GM21576 (cell line): Measurements from ENCODE around the gene SPRY4.
"Not testable (repeated sequence)": the region's sequence is repeated elsewhere in the genome, so short reads cannot be mapped to it uniquely, and the experiment has no call there.

ENCODE experiments used
- ATAC-seq: cut with Tn5 transposase; IDR thresholded peaks from one replicate; pipeline ENCODE4 v1.9.1; 2021; ENCODE audit warnings: mild to moderate bottlenecking, moderate library complexity; ENCODE audit not compliant: unreplicated experiment

SPRY4 gene, protein sequence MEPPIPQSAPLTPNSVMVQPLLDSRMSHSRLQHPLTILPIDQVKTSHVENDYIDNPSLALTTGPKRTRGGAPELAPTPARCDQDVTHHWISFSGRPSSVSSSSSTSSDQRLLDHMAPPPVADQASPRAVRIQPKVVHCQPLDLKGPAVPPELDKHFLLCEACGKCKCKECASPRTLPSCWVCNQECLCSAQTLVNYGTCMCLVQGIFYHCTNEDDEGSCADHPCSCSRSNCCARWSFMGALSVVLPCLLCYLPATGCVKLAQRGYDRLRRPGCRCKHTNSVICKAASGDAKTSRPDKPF

DNA sequence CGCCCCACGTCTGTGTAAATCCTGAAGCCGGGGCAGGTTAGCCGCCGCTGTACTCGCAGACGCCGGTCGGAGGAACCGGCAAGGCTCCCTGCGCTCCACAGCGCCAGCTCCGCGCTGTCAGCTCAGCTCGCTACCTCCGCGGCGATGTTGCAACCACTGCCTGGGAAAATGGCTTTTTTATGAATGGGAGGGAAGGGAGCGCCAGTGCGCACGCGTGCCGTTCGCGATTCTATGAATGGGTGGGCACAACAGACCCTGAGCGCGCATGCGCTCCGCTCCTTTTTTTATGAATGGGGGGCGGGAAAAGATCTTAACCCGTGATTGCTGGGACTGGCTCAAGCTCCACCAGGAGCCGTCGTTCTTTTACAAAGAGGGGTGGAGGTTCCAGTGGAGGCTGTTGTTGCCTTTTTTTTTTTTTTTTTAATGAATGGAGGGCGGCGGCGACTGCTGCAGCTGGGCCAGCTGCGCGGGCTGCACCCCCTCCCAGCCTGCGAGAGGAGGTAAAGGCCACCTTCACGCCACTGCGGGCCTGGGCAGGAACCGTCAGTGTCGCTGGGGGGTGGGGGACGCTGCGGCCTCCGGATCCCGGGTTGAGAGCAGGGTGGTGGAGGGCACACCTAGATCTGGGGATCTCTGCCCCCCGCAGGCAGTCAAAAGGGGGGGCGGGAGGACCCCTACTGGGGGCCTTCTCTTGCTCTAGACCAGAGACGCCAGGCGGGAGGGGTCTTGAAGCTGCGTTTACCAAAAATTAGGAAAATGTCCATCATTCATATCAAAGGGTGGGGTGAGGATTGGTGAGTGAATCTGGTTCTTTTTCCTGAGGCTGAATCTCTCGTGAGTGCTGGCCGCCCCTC, at the start of gene SPRY4:
TSS of gene SPRY4 (minus strand) at position 151 of the 854 bp plus-strand sequence. CDS start 9,913 bp downstream, outside the sequence.
- peak; percentile 65 for ATAC-seq

DNA sequence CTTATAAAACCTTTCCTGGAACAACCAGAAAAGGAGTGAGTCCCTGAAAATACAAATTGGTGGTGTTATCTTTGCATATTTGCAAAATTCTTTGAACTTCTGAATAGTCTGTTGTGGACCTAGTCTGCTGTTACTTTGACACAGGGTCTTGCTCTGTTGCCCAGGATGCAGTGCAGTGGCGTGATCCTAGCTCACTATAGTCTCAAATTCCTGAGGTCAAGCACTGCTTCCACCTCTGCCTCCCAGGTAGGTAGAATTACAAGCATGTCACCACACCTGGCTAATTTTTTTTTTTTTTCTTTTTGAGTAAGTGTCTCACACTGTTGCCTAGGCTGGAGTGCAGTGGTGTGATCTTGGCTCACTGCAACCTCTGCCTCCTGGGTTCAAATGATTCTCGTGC, 43.7 kb upstream of the SPRY4 start:
- no peak for ATAC-seq

DNA sequence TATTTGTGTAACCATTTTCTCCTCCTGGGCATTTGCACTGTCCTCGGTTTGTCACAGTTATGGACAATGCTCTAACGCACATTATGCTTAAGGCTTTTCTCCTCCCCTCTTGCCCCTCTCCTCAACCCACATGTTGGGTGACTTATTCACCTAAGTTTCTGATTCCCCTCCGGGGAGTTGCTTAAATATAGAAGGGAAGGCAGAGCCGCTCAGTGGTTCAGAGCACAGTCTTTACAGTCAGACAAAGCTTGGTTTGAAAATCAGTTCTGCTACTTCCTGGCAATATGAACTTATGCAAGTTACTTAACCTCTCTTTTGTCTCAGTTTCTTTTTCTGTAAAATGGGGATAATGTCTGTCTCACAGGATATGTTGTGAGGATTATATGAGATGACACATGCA, 41.2 kb upstream of the SPRY4 start:
- ATAC-seq, result no peak

DNA sequence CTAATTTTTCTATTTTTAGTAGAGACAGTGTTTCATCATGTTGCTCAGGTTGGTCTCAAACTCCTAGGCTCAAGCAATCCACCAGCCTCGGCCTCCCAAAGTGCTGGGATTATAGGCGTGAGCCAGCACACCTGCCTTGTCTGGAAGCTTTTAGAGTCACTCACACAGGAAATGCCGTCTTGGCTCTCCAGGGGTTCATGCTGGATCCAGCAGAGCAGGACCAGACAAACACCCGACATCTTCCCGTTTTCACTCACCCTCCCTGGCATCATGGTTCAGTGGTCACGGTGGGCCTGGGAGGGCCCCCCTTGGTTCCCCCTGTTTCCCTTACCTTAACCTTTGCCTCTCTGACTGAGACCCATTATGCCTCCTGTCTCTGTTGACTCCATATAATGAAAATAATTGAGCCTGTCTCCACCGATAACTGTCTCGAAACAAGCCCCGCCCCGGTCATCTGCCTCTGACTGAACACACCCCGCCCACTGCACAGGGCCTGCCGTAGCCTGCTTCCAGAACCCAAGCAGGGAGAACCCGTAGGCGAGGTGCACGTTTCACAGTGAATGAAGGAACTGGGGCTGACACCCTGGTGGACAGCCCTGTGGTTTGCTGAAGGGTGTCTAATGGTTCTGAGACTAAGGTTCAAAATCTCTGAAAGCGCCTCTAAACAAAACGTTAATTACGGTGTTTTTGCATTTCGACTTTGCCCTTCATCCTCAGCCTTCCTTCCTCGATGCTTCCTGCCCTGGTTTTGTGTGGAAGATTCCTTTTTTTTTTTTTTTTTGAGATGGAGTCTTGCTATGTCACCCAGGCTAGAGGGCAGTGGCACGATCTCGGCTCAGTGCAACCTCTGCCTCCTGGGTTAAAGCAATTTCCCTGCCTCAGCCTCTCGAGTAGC, 39.7 kb upstream of the SPRY4 start:
- peak; percentile 40 for ATAC-seq

DNA sequence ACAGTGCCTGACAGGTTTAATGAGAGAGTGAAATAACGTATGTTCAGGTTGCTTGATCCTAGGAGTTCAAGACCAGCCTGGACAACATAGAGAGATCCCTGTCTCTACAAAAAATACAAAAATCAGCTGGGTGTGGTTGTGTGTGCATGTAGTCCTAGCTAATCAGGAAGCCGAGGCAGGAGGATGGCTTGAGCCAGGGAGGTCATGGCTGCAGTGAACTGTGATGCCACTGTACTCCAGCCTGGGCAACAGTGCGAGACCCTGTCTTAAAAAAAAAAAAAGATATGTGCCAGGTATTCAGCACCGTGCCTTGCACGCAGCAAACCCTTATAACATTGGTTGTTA, 38.8 kb upstream of the SPRY4 start:
- ATAC-seq, result no peak

DNA sequence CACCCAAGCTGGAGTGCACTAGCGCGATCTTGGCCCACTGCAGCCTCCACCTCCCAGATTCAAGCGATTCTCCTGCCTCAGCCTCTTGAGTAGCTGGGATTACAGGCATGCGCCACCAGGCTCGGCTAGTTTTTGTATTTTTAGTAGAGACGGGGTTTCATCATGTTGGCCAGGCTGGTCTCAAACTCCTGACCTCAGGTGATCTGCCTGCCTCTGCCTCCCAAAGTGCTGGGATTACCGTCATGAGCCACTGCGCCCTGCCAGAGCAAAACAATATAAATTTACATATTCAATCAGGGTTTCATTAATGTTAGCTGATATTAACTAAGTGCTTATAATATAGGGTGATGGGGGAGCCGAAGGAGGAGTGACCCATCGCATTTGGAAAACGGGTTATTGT, 37.4 kb upstream of the SPRY4 start:
- not testable (repeated sequence) for ATAC-seq

DNA sequence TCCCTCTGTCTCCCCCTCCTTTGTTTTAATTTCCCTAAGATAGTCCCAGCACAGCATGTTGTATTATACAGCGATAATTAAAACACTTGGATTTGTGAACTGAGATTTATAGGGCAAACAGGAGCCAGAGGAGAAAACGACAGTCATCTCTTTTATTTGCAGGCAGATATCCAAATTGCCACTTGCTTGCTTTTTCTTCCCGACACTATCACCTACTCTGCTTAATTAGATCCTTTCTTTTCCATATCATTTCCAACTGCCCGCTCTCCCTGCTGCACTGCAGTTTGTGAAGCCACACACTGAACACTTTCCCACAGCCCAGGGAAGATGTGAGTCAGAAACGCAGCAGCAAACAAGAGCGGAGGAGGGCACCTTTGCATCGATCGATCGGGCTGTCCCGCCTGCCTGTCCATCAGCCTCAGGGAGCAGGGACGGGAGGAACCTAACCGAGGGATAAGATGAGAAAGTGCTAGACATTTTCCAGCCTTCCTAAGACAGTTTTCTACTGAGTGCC, 35.8 kb upstream of the SPRY4 start:
- ATAC-seq, result no peak

DNA sequence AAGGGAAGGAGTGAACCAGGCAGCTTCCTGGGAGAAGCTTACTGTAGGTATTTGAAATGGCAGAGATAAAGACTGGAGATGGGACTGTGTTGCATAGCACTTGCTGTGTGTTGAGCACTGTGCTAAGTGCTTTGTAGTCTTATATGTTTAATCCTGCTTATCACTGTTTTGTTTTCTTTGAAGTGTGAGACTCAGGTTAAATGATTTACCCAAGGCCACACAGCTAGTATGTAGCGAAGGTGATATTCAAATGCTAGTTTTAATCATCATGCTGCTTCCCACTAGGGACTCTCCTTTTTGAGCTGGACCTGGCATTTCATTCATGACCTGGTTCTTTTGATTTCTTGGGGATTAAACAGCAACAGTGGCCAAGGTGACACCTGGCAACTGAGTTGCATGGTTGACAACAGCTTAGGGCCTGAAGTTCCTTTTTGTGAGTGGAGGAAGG, 35.3 kb upstream of the SPRY4 start:
- no peak for ATAC-seq

DNA sequence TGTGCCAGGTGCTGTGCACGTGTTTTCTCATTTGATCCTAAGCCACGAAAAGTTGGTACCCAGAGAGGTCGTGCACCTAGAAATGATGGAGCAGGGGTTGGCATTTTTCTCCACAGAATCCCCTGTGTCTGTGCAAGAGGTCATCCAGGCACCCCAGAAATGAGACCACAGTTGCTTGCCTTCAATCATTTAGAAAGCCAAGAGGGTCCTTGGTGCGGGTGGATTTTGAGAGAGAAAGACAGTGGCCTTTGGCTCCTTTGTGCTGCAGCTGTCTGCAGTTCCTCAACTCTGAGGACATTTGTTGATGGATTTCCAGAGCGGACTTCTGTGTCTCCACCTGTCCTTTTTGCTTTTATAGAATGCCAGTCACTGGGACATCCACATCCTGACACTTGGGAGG, 33.8 kb upstream of the SPRY4 start:
- ATAC-seq, result no peak

DNA sequence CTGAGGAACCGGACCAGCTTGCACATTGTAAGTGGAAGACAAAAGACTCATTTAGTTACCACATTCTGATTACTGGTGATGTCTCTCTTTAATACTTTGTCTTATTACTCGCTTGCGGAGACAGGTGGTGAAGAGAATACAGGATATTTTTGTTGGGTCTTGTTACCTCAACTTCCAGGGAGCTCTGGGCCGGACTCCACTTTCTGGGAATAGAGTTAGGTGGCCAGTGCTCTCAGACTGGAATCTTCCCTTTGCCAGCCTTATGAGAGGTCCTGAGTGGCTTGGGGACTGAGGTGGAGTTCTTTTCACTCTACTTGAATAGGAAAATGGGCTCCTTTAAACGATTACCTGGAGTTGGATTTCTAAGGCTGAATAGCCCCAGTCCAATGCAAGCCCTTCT, 33.3 kb upstream of the SPRY4 start:
- ATAC-seq, result no peak

DNA sequence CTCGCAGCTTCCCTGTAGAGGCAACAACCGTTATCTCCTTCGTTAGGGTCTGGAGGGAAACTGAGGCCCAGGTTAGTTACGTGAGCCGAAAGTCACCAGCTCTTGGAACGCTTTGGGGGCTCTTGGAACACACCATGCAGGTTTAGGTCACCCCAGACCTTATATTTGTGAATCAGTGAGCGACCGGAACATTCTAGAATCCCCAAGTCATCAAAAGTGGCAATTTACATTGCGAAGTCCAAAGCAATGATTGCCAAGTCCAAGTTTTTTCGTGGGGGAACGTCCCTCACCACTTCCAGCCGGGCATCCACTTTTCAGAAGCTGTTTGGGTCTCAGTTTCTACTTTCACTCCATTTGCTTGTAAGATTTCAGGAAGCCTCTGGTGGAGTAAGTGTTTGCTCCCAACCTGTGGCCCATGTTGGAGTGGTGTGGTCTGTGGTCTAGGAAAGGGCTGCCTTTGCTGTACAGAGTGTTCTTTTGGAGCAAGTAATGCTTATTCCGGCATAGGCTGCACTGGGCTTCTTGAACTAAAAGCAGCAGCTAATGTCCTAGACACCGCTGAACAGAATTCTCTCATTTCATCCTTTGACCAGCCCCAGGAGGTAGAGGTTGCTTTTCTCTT, 32.8 kb upstream of the SPRY4 start:
- no peak for ATAC-seq

DNA sequence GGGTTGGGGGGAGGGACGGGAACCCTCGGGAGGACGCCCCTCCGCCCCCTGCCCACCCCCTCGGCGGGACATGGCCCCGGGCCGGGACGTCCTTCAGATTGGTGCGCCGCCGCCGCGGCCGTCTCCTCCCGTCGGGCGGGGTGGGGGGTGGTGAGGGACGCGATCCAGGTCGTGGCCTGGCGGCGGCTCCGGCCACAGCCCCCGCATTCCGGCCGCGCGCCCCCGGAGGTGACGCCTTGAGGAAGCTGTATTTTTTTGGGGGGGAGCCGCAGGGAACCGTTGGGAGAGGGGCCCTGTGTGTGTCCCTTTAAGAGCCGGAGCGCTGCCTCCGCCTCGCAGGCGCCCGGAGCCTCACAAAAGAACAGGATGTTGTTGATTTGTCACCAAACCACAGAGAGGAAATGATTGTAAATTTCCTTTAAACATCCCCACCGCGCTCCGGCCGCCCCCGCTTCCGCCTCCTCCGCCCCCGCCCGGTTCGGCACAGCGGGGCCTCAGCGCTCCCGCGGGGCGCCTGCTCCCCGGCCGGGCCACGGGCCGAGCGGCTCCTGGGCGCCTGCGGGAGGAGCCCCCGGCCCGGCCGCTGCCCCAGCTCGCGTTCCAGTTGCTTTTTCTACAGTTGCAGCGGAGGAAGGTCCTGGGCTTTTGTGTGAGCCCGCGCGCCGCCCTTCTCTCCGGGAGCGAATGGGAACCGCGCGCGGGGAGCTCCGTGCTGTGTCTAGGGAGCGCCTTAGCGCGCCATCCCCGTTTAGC, 32.1 kb upstream of the SPRY4 start:
- ATAC-seq, result peak; percentile 93

DNA sequence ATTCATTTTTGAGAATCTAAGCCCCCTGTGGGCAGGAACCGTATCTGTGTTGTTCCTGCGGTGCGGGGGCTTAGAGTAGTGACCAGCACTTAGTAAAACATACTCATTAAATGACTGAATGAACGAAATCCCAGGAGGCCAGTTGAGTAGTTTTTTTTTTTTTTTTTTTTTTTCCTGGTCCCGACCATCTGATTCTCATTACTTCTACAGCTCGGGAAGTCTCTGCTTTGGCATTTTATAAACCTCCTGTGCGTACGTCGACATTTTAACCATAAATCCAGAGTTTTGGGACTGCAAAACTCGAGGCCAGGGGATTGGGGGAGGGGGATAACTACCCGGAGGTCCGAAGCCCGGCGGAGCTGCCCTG, 31.5 kb upstream of the SPRY4 start:
- no peak for ATAC-seq

DNA sequence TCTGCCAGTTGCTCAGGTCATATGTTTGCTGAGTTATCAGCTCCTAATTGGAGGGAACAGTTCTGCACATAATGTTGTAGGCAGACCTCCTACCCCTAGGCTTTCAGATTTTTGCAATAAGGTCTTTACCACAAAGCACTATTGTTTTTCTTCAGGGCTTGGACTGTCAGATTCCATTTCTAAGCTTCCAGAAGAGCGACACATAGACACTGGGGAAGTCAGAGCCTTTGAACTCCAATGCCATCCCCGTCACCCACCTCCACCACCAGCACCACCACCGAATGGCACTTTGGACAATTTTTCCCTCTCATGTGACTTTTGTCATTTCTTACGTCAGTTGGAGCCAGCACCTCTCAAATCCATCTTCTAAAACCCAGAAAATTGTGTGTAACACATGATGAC, 28.3 kb upstream of the SPRY4 start:
- no peak for ATAC-seq

DNA sequence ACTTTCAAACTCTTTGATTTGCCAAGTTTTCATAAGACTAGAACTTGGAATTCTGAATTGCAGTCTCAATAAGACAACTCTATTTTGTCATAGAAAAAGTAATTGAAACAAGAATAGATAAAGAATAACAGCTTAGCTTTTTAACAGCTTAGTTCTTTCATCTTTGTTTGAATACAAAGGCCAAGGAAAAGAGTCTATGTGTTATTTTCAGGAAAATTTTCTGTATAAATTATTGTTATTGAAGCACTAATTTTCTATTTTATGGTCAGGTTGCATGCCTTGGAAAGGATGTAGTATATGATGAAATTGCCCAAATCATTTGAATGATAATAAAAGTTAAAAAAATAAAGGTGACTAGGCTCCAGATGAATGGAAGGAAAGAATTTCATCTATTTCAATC, 25.2 kb upstream of the SPRY4 start:
- ATAC-seq, result no peak

DNA sequence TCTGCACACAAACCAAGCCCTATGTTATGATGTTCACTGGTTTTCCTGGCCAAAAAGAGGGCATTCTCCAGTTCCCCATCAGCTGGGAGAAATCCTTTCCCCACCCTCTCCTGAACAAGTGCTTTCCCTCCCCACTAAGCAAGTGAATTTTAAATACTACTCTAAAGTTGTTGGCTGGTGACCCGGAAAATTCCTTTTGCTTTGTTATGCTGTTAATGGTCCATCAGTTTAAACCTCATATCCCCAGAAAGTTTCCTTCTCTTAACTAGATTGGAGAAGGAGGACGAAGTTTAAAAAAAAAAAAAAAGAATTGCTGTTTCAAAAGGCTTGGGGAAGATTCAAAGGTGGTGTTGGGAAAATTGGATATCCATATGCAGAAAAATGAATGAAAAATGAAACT, 21.9 kb upstream of the SPRY4 start:
- ATAC-seq, result no peak

DNA sequence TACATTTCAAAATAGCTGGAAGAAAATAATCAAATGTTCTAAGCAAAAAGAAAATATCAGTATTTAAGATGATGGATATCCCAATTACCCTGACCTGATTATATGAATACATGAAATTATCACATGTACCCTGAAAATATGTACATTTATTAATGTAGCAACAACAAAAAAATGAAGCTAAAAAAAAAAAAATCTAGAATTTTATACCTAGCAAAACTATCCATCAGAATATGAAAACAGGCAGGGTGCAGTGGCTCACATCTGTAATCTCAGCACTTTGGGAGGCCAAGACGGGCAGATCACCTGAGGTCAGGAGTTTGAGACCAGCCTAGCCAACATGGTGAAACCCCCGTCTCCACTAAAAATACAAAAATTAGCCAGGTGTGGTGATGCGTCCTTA, 20.1 kb upstream of the SPRY4 start:
- ATAC-seq, result not testable (repeated sequence)

DNA sequence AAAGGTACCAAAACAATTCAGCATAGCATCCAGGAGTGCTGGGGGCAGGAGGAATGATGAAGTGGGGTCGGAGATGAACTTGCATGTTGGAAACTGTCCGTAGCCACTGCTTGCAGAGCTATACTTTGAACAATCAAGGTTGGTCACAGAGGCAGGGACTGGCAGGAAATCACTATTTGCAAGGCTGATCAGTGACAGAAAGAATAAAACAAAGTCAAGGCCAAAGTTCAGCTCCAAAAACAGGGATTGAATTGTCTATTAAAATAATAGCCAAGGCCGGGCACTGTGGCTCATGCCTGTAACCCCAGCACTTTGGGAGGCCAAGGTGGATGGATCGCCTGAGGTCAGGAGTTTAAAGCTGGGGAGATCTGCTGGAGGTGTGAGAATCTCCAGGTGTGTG, 18.7 kb upstream of the SPRY4 start:
- no peak for ATAC-seq

DNA sequence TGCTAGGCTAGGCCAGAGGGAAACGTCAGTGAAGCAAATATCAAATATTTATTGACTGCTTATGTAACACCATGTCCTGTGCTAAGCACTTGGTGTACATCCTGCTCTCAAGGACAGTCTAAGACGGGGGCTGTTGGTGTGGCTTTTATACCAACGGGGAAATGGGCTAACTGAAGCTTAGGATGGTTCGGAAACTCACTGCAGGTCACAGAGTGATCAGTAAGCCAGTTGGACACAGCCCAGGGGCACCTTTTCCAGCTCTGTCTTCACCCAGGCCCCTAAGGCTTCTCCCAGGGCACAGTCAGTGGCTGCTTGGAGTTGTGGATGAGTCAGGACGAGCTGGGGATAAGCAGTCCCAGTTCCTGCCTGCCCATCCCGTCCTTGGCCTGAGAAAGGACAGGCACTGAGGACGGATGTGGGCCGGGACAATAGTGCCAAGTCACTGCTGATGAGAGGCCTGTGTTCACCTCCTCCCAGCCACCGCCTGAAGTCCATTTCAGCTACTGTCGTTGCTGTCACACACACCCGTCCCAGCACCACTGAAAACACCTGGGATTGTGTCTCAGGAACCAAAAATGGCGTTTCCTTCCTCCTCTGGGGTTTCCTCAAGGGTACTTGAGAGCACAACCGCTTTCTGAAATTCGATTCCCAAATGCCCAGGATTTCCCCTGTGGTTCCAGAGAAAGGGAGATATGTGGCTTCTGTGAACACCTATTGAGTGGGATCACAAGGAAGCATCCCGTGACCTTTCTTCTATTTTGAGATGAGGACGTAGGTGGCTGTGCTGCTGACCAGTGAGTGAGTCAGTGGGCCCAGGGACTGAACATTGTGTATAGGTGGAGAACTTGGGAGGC, 17.5 kb upstream of the SPRY4 start:
- no peak for ATAC-seq
